ENCODE measurements around the gene RABGAP1.

The RABGAP1 gene

GRCh38 chr9:123097430-123098095 lies 156.7 kb downstream of the RABGAP1 start:
- DNase-seq (ENCODE audit: extremely low spot score), result no peak
- no peak for TF ChIP-seq FOXM1 (IDR thresholded peaks at IDR 0.05; ENCODE audit: borderline replicate concordance)
- no peak for TF ChIP-seq ZNF384 (IDR thresholded peaks at IDR 0.05)
- TF ChIP-seq FOXA1 (IDR thresholded peaks at IDR 0.05), result no peak
- TF ChIP-seq BHLHE40 (IDR thresholded peaks at IDR 0.05; ENCODE audit: borderline replicate concordance), result no peak
- no peak for TF ChIP-seq PKNOX1 (IDR thresholded peaks at IDR 0.05)
- no peak for TF ChIP-seq LEF1 (IDR thresholded peaks at IDR 0.05; ENCODE audit: borderline replicate concordance)
- ChIA-PET POLR2A (no interaction called here), CTCF (no interaction called here)

GRCh38 chr9:123098096-123098459 lies 157.3 kb downstream of the RABGAP1 start:
- ChIA-PET POLR2A (no interaction called here), CTCF (no interaction called here)
- no peak for TF ChIP-seq TARDBP (IDR thresholded peaks at IDR 0.05)
- no peak for TF ChIP-seq SUZ12 (IDR thresholded peaks at IDR 0.05)
- no peak for TF ChIP-seq FOXA1 (IDR thresholded peaks at IDR 0.05)
- no peak for TF ChIP-seq ZNF384 (IDR thresholded peaks at IDR 0.05)
- no peak for TF ChIP-seq L3MBTL2 (conservative IDR thresholded peaks at IDR 0.05)
- no peak for TF ChIP-seq HDGF (IDR thresholded peaks at IDR 0.05; ENCODE audit: borderline replicate concordance)
- TF ChIP-seq SP1 (IDR thresholded peaks at IDR 0.05), result no peak
- no peak for TF ChIP-seq FOXK2 (IDR thresholded peaks at IDR 0.05)
- no peak for TF ChIP-seq ARNT (IDR thresholded peaks at IDR 0.05)
- TF ChIP-seq FOXM1 (IDR thresholded peaks at IDR 0.05; ENCODE audit: borderline replicate concordance), result no peak
- no peak for TF ChIP-seq CTBP1 (IDR thresholded peaks at IDR 0.05; ENCODE audit: borderline replicate concordance)
- no peak for TF ChIP-seq LEF1 (IDR thresholded peaks at IDR 0.05; ENCODE audit: borderline replicate concordance)
- TF ChIP-seq BHLHE40 (IDR thresholded peaks at IDR 0.05; ENCODE audit: borderline replicate concordance), result no peak
- no peak for TF ChIP-seq NFRKB (IDR thresholded peaks at IDR 0.05)
- no peak for DNase-seq (ENCODE audit: extremely low spot score)

GRCh38 chr9:123099042-123099441 lies 158.2 kb downstream of the RABGAP1 start:
- no peak for DNase-seq (ENCODE audit: extremely low spot score)
- TF ChIP-seq HDGF (IDR thresholded peaks at IDR 0.05; ENCODE audit: borderline replicate concordance) (no peak), FOXK2 (IDR thresholded peaks at IDR 0.05) (no peak), NFRKB (IDR thresholded peaks at IDR 0.05) (no peak), L3MBTL2 (conservative IDR thresholded peaks at IDR 0.05) (no peak), ZNF384 (IDR thresholded peaks at IDR 0.05) (no peak), ARNT (IDR thresholded peaks at IDR 0.05) (no peak), SP1 (IDR thresholded peaks at IDR 0.05) (no peak)
- CTCF ChIA-PET, result no interaction called here
- POLR2A ChIA-PET, result no interaction called here

GRCh38 chr9:123099548-123099947 lies 158.7 kb downstream of the RABGAP1 start:
- ChIA-PET POLR2A (no interaction called here), CTCF (no interaction called here)
- TF ChIP-seq BHLHE40 (IDR thresholded peaks at IDR 0.05; ENCODE audit: borderline replicate concordance) (no peak), HDGF (IDR thresholded peaks at IDR 0.05; ENCODE audit: borderline replicate concordance) (no peak), PKNOX1 (IDR thresholded peaks at IDR 0.05) (no peak)
- no peak for DNase-seq (ENCODE audit: extremely low spot score)

- ChIA-PET POLR2A (no interaction called here), CTCF (interaction anchor here (1.4 to 2.3 kb wide), 2 partner anchors 10 to 247 kb away, joined by 8 to 9 read pairs; no protein-coding TSS in a partner anchor)
- no peak for DNase-seq (ENCODE audit: extremely low spot score)
- no peak for TF ChIP-seq HDGF (IDR thresholded peaks at IDR 0.05; ENCODE audit: borderline replicate concordance)
Measured at GRCh38 chr9:123102375-123103113, 161.7 kb downstream of the RABGAP1 start.

- ChIA-PET CTCF (interaction anchor here (0.5 kb wide), 1 partner anchor 34 kb away, joined by 3 read pairs; no protein-coding TSS in a partner anchor), POLR2A (no interaction called here)
- no peak for TF ChIP-seq BHLHE40 (IDR thresholded peaks at IDR 0.05; ENCODE audit: borderline replicate concordance)
- DNase-seq (ENCODE audit: extremely low spot score), result no peak
Measured at GRCh38 chr9:123104807-123105206, 164.0 kb downstream of the RABGAP1 start.

- ChIA-PET CTCF (no interaction called here), POLR2A (no interaction called here)
Measured at GRCh38 chr9:123105490-123105889, 164.7 kb downstream of the RABGAP1 start.

More at GRCh38 chr9:123105490-123105889, 164.7 kb downstream of the RABGAP1 start:
- no peak for TF ChIP-seq ELF4 (IDR thresholded peaks at IDR 0.05)
- TF ChIP-seq FOXA1 (IDR thresholded peaks at IDR 0.05), result no peak
- TF ChIP-seq SUZ12 (IDR thresholded peaks at IDR 0.05), result no peak
- TF ChIP-seq SP1 (IDR thresholded peaks at IDR 0.05), result no peak
- TF ChIP-seq LEF1 (IDR thresholded peaks at IDR 0.05; ENCODE audit: borderline replicate concordance), result no peak
- TF ChIP-seq PKNOX1 (IDR thresholded peaks at IDR 0.05), result no peak
- no peak for TF ChIP-seq FOXM1 (IDR thresholded peaks at IDR 0.05; ENCODE audit: borderline replicate concordance)
- TF ChIP-seq HDGF (IDR thresholded peaks at IDR 0.05; ENCODE audit: borderline replicate concordance), result no peak
- no peak for TF ChIP-seq ARNT (IDR thresholded peaks at IDR 0.05)
- TF ChIP-seq ZNF384 (IDR thresholded peaks at IDR 0.05), result no peak
- DNase-seq (ENCODE audit: extremely low spot score), result no peak
